IMR-90 (cell line): ENCODE measurements around the gene UBAP2L. TPM values are rescaled to one million over a fixed set of nuclear protein-coding genes. Genes with fewer than 3 reads are reported as not detected.

Experiments
- ATAC-seq: fragments of 200-7000 bp; cut with Tn5 transposase; 2 replicates; pipeline ENCODE4 v1.9.1; 2020; ENCODE audit warnings: low read depth, mild to moderate bottlenecking, moderate library complexity
- BruUV-seq: library from RNA; stranded (reverse); fragments of 400-500 nt; replicated peaks from 2 replicates; lab custom pipeline; 2021; lab: Mats Ljungman, UMichigan
- CTCF ChIA-PET: fragments of 300-600 bp; formaldehyde crosslinking; extraction: SDS; loops from one replicate; lab custom pipeline; 2021; ENCODE audit warnings: antibody characterized with exemption; lab: Yijun Ruan, JAX
- POLR2A ChIA-PET: fragments of 300-600 bp; sonication (Branson Sonifier 250); formaldehyde crosslinking; loops from one replicate; lab custom pipeline; 2022; ENCODE audit warnings: antibody characterized with exemption; ENCODE audit not compliant: unreplicated experiment; lab: Charles Lee
- DNase-seq: peaks from one replicate; pipeline ENCODE4 v3.0.0; 2013
- H2AFZ ChIP-seq: replicated peaks from 2 replicates; pipeline ENCODE3; 2013; ENCODE audit warnings: low read length, mild to moderate bottlenecking; ENCODE audit not compliant: poor library complexity
- H2AK5ac ChIP-seq: 2 replicates; pipeline ENCODE4 v1.6.1; 2013; ENCODE audit warnings: low read depth, low read length, inconsistent platforms
- H2AK9ac ChIP-seq: replicated peaks from 2 replicates; pipeline ENCODE3; 2013; ENCODE audit warnings: mild to moderate bottlenecking, low read depth, low read length, moderate library complexity; ENCODE audit not compliant: poor library complexity
- H2BK120ac ChIP-seq: 2 replicates; pipeline ENCODE4 v1.6.1; 2013; ENCODE audit warnings: low read depth, low read length, inconsistent platforms
- H2BK15ac ChIP-seq: 3 replicates; pipeline ENCODE4 v1.6.1; 2013; ENCODE audit warnings: low read depth, low read length, inconsistent platforms
- H2BK20ac ChIP-seq: 2 replicates; pipeline ENCODE4 v1.6.1; 2013; ENCODE audit warnings: low read depth, mild to moderate bottlenecking, inconsistent platforms, low read length, moderate library complexity
- H2BK5ac ChIP-seq: 2 replicates; pipeline ENCODE4 v1.6.1; 2013; ENCODE audit warnings: mild to moderate bottlenecking, low read depth, low read length, inconsistent platforms; ENCODE audit not compliant: poor library complexity, severe bottlenecking
- H3K14ac ChIP-seq: replicated peaks from 2 replicates; pipeline ENCODE4 v1.6.1; 2013; ENCODE audit warnings: low read depth, low read length, inconsistent platforms
- H3K18ac ChIP-seq: 2 replicates; pipeline ENCODE4 v1.6.1; 2013; ENCODE audit warnings: low read depth, low read length, control low read depth
- H3K23ac ChIP-seq: 2 replicates; pipeline ENCODE4 v1.6.1; 2013; ENCODE audit warnings: low read depth, low read length, inconsistent platforms
- H3K27ac ChIP-seq: 2 replicates; pipeline ENCODE4 v1.5.1; 2013; ENCODE audit warnings: mild to moderate bottlenecking, control low read depth, low read length; ENCODE audit not compliant: insufficient read depth
- H3K27me3 ChIP-seq: 2 replicates; pipeline ENCODE4 v1.6.1; 2013; ENCODE audit warnings: low read length; ENCODE audit not compliant: control insufficient read depth, insufficient read depth
- H3K36me3 ChIP-seq: 2 replicates; pipeline ENCODE4 v1.6.1; 2013; ENCODE audit warnings: low read length, mixed read lengths; ENCODE audit not compliant: control insufficient read depth, insufficient read depth
- H3K4ac ChIP-seq: 2 replicates; pipeline ENCODE4 v1.6.1; 2013; ENCODE audit warnings: low read depth, low read length, inconsistent platforms
- H3K4me1 ChIP-seq: 2 replicates; pipeline ENCODE4 v1.6.1; 2013; ENCODE audit warnings: low read length, mixed read lengths; ENCODE audit not compliant: control insufficient read depth, insufficient read depth
- H3K4me2 ChIP-seq: 2 replicates; pipeline ENCODE4 v1.6.1; 2013; ENCODE audit warnings: low read depth, mild to moderate bottlenecking, control low read depth, low read length, moderate library complexity
- H3K4me3 ChIP-seq: 2 replicates; pipeline ENCODE4 v1.5.1; 2013; ENCODE audit warnings: low read depth, mild to moderate bottlenecking, control low read depth, low read length, moderate library complexity; ENCODE audit not compliant: insufficient read depth
- H3K56ac ChIP-seq: 2 replicates; pipeline ENCODE4 v1.6.1; 2013; ENCODE audit warnings: low read length, inconsistent platforms; ENCODE audit not compliant: insufficient read depth; ENCODE audit errors: extremely low read depth
- H3K79me1 ChIP-seq, 2 experiments: 2 replicates each; pipeline ENCODE4 v1.6.1; 2013; ENCODE audit warnings: low read length in 2 of 2, inconsistent platforms in 1 of 2, low read depth in 1 of 2
- H3K9ac ChIP-seq: 2 replicates; pipeline ENCODE4 v1.6.1; 2013; ENCODE audit warnings: low read depth, low read length, control low read depth
- H3K9me1 ChIP-seq: 2 replicates; pipeline ENCODE4 v1.6.1; 2013; ENCODE audit warnings: low read length, inconsistent platforms; ENCODE audit not compliant: insufficient read depth
- H3K9me3 ChIP-seq: 2 replicates; pipeline ENCODE4 v1.6.1; 2013; ENCODE audit warnings: low read length; ENCODE audit not compliant: control insufficient read depth, insufficient read depth
- H4K20me1 ChIP-seq: 2 replicates; pipeline ENCODE4 v1.6.1; 2013; ENCODE audit warnings: low read length, inconsistent platforms; ENCODE audit not compliant: insufficient read depth
- H4K5ac ChIP-seq: 2 replicates; pipeline ENCODE4 v1.6.1; 2013; ENCODE audit warnings: mild to moderate bottlenecking, low read depth, low read length, control low read depth
- H4K8ac ChIP-seq, 2 experiments: 2 replicates each; pipeline ENCODE4 v1.6.1; 2013; ENCODE audit warnings: low read depth in 2 of 2, low read length in 2 of 2, control low read depth in 1 of 2, inconsistent platforms in 1 of 2
- H4K91ac ChIP-seq: 2 replicates; pipeline ENCODE4 v1.6.1; 2013; ENCODE audit warnings: low read depth, low read length, inconsistent platforms; ENCODE audit not compliant: insufficient read depth
- BHLHE40 ChIP-seq: fragments of 150-350 bp; IDR thresholded peaks from 2 replicates; pipeline ENCODE4 v1.6.1; 2016; ENCODE audit warnings: mild to moderate bottlenecking, low read depth, low read length
- CEBPB ChIP-seq: IDR thresholded peaks from 2 replicates; pipeline ENCODE4 v1.6.1; 2012; ENCODE audit warnings: low read depth, low read length, improper control_type of control experiment
- FOS ChIP-seq: fragments of 150-350 bp; IDR thresholded peaks from 2 replicates; pipeline ENCODE4 v1.6.1; 2016; ENCODE audit warnings: low read depth, low read length
- MAFK ChIP-seq: IDR thresholded peaks from 2 replicates; pipeline ENCODE4 v1.6.1; 2012; ENCODE audit warnings: low read depth, low read length, improper control_type of control experiment
- MAZ ChIP-seq: IDR thresholded peaks from 2 replicates; pipeline ENCODE4 v1.6.1; 2012; ENCODE audit warnings: low read depth, mild to moderate bottlenecking, low read length, improper control_type of control experiment, moderate library complexity, borderline replicate concordance
- NFE2L2 ChIP-seq: fragments of 150-350 bp; IDR thresholded peaks from 2 replicates; pipeline ENCODE4 v1.6.1; 2016; ENCODE audit warnings: low read depth, mild to moderate bottlenecking, low read length
- POLR2A ChIP-seq: IDR thresholded peaks from 2 replicates; pipeline ENCODE4 v1.6.1; 2012; ENCODE audit warnings: mild to moderate bottlenecking, low read depth, low read length
- RCOR1 ChIP-seq: IDR thresholded peaks from 2 replicates; pipeline ENCODE4 v1.6.1; 2012; ENCODE audit warnings: mild to moderate bottlenecking, low read length, improper control_type of control experiment; ENCODE audit not compliant: insufficient replicate concordance
- RFX5 ChIP-seq: IDR thresholded peaks from 2 replicates; pipeline ENCODE4 v1.8.0; 2012; ENCODE audit warnings: low read depth, mild to moderate bottlenecking, low read length, moderate library complexity
- SMC3 ChIP-seq: fragments of 150-350 bp; IDR thresholded peaks from 2 replicates; pipeline ENCODE4 v1.6.1; 2016; ENCODE audit warnings: low read depth, mild to moderate bottlenecking, antibody characterized with exemption, low read length, moderate library complexity
- WGBS, 2 experiments: methylation state at CpG; one replicate each; pipeline versions ENCODE4 v1.1.5 to v1.1.7; 2013; ENCODE audit warnings: missing lambda C conversion rate in 2 of 2; ENCODE audit not compliant: insufficient read length in 1 of 2; ENCODE audit errors: extremely low coverage in 2 of 2; 5-methylcytosine and 5-hydroxymethylcytosine counted together
- dilution Hi-C: fragments of 300-500 bp; cut with HindIII; formaldehyde crosslinking; loops from one replicate; pipeline ENCODE4 v1.14.3; 2018; ENCODE audit warnings: low sequenced_read_pairs; ENCODE audit not compliant: unreplicated experiment
- in situ Hi-C: fragments of 300-500 bp; cut with MboI; formaldehyde crosslinking; loops from 3 replicates; pipeline ENCODE4 v1.14.3; 2019; ENCODE audit warnings: low sequenced_read_pairs, inconsistent platforms, mixed read lengths
- intact Hi-C: fragments of 100-400 bp; cut with micrococcal nuclease; formaldehyde crosslinking; loops from 2 replicates; pipeline ENCODE4 v1.10.0; 2022
- polyA plus RNA-seq, 3 experiments: library from polyadenylated mRNA; depleted of rRNA; stranded (reverse); fragments of >200 nt; gene quantifications; 2 replicates each; pipeline ENCODE4 v1.2.3, GENCODE V29; 2012; ENCODE audit warnings: low replicate concordance in 1 of 3
- total RNA-seq: library from RNA; depleted of rRNA; stranded (reverse); fragments of >200 nt; gene quantifications from 2 replicates; pipeline ENCODE4 v1.2.3, GENCODE V29; 2012

The UBAP2L gene
- total and polyA plus RNA-seq, 2 of the 4 experiments (the other 2 are of a cell fraction), result 57.5 to 149 TPM

DNA sequence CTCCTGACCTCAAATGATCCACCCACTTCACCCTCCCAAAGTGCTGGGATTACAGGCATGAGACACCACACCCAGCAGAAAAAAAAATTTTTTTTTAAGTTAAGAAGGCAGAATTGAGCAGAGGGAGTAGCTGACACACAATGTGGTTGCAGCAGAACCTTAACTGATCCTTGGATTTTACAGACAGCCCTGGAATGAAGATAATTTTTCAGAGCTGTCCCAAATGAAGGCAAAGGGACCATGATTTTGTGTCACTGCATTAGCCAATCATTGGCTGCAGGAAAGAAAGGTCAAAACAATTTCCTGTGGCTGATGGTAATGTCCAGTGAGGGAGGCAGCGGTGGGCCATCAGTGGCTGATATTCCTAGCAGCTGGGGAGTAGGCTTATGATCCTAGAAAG, 80.8 kb downstream of the UBAP2L start:
- WGBS, 2 experiments, result no CpG with 5 or more reads among the region's 1 CpG
- no peak overlapping the region for H3K56ac ChIP-seq
- dilution Hi-C loops, result no loop called here

More for the DNA sequence above, 80.8 kb downstream of the UBAP2L start:
- Histone ChIP-seq H2AFZ (no peak overlapping the region), H3K4me1 (no peaks in the 10 kb centered on the region), H4K8ac (no peak overlapping the region), H3K4me2 (no peak overlapping the region), H3K27ac (no peak overlapping the region), H4K20me1 (no peaks in the 10 kb centered on the region), H3K9me3 (no peaks in the 10 kb centered on the region), H3K36me3 (no peaks in the 10 kb centered on the region), H3K18ac (no peak overlapping the region), H3K14ac (no peak overlapping the region), H4K91ac (no peak overlapping the region), H4K5ac (no peak overlapping the region), H2BK120ac (no peak overlapping the region), H2BK15ac (no peak overlapping the region), H3K4ac (no peak overlapping the region), H2BK20ac (no peak overlapping the region), H3K4me3 (no peak overlapping the region), H3K23ac (no peak overlapping the region), H3K9me1 (no peaks in the 10 kb centered on the region), H2BK5ac (no peak overlapping the region), H2AK9ac (no peak overlapping the region), H3K9ac (no peak overlapping the region), H2AK5ac (no peak overlapping the region), H3K79me1 (no peaks in the 10 kb centered on the region), H3K27me3 (peaks cover 2% of the 10 kb centered on the region; the same call in 1 of the 2 replicates)
- in situ Hi-C loops, result no loop called here
- intact Hi-C loops, result no loop called here
- CTCF ChIA-PET, result no interaction called here
- TF ChIP-seq MAFK, result no peak
- no peak for TF ChIP-seq MAZ
- no peak for TF ChIP-seq CEBPB
- TF ChIP-seq RCOR1, result no peak
- no peak for TF ChIP-seq FOS
- TF ChIP-seq SMC3, result no peak
- no peak for TF ChIP-seq BHLHE40
- no peak for TF ChIP-seq RFX5
- no peak for TF ChIP-seq POLR2A
- no peak for TF ChIP-seq NFE2L2
- ATAC-seq (no peak), DNase-seq (no peak)
- BruUV-seq, result no TSS peak
- POLR2A ChIA-PET, result no interaction called here
